GM18511 (cell line): Measurements from ENCODE around the gene CLN5.
"Not testable (repeated sequence)": the region's sequence is repeated elsewhere in the genome, so short reads cannot be mapped to it uniquely, and the experiment has no call there.

Experiments
- ATAC-seq: cut with Tn5 transposase; IDR thresholded peaks from one replicate; pipeline ENCODE4 v1.9.1; 2021; ENCODE audit warnings: mild to moderate bottlenecking, moderate library complexity; ENCODE audit not compliant: unreplicated experiment

CLN5 gene

DNA sequence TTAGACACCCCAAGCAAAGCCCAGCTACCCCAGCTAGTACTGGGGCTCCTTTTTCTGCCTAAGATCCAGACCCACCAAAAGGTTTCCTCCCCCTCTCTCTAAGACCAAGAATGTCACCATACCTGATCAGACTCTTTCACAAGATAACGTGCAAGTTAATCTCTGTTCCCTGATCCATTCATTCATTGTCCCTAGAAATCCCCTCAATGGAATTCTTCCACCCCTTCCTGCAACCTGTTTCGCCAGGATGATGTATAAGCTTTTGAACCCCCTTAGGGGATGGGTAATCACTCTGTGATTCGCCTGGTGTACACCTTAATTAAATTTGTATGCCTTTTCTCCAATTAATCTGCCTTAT lies 17.3 kb upstream of the CLN5 start:
- no peak for ATAC-seq

DNA sequence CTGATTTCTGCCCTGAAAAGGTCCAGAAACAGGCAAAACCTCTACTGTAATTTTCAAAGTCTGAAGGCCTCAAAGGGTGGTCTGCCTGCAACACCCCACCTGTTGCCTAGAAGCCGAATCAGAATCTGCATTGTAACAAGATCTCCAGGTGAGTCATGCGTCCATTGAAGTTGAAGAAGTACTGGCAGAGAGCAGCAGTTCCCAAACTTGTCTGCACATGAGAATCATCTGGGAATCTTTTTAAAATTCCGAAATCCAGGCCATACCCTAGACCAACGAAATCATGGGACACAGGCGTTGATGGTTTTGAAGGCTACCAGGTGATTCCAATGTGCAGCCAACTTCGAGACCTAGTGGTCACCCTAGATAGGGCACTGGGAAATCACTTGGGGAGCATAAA lies 16.0 kb upstream of the CLN5 start:
- no peak for ATAC-seq

DNA sequence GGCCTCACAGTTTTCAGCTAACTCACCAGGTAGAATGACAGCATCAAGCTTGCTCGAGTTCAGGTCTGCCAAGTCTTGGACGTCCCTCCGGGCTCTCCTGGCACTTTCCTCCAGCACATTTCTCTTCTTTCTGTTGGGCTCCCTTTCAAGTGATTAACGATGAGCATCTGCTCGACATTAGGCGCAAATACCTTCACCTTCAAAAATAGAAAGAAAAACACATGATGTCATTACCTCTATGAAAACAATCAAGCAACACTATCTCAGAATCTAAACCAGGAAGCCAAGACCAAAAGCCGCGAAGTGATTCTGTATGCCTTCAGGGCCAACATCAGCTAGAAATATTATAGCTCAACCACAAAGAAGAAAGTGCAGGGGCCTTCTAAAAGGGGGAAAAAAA lies 15.4 kb upstream of the CLN5 start:
- no peak for ATAC-seq

DNA sequence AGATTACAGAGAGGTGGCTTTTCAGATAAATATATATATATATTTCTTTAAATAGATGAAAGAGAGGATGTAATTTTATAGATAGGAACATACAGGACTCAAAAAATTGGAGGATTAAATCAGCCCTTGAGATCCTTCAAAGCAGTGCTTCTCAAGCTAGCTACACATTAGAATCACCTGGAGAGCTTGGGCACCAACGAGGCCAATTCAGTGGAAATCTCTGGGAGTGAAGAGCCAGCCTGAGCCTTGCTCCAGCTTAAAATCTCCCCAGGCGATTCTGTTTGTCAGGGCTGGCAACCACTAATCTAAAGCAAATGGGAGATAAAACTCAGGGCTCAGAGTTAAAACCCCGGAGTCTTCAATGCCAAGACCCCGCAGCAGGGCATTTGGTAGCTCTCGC lies 15.0 kb upstream of the CLN5 start:
- ATAC-seq = no peak

DNA sequence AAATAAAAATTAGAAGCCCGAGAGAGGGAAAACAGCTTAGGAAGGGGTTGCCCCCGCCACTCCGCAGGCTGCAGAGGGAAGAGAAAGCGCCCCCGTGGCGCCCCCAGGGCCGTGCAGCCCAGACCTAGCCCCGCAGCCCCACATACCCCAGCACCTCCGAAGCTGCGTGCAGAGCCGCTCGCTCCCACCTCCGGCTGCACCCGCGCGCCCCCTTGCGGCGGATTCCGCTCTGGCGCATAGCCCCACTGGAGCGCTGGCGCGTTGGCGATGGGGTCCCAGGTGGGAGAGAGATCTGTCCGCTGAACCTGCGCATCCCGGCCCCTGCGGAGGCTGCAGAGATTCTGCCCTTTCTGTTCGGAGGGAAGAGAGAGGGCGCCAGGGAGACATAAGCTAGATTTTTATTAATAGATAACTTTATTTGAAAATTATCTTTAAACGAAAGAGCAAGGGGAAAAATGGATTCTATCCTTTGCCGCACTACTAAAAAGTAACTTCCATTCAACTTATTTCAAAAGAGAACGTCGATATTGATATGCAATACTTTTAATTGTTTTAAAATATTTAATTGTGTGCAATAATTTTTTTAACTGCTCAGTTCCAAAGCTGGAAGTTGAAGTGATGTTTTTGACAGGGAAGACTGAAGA lies 11.7 kb upstream of the CLN5 start:
- peak; percentile 99 for ATAC-seq

DNA sequence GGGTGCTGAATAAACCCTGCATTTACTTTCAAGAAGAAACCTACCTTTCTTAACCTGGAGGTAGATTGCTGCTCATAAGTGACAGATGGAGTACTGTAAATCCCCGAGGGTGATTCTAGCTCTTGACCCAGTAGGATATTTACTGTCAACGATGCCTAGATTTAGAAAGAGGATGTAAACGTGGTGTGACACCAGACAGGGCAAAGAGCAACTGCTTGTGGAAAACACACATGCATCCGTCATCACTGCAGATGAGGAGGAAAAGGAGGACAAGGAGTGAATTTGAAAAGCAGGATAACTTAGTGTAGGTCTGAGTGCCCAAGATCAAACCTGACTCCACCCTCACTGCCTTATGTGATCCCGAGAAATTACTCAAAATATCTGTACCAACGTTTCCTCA lies 9.8 kb upstream of the CLN5 start:
- no peak for ATAC-seq

DNA sequence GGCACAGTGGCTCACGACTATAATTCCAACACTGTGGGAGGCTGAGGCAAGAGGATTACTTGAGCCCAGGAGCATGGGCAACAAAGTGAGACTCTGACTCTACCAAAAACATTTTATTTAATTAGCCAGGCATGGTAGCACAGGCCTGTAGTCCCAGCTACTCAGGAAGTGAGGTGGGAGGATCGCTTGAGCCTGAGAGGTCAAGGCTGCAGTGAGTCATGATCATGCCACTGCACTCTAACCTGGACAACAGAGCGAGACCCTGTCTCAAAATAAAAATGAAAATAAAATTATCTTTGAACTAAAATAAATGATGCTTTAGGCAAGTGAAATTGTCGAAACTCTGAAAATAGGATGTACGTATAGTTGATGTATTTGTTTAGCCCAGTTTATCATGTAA lies 8.2 kb upstream of the CLN5 start:
- ATAC-seq = no peak

DNA sequence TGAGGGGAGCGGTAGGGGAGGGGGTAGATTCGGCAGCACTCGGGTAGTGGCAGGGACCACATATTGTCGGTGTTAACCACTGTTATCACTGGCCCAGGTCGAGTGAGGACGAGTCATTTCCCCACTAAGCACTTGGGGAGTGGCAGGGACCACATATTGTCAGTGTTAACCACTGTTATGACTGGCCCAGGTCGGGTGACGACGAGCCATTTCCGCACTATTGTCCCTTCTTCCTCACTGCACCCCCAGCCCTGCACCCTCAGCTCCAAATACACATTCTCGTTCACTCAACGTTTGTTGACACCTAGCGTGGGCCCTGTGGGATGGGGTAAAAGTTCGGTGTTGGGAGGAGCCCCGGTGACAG lies 467 bp upstream of the CLN5 start:
- peak; percentile 72 for ATAC-seq

DNA sequence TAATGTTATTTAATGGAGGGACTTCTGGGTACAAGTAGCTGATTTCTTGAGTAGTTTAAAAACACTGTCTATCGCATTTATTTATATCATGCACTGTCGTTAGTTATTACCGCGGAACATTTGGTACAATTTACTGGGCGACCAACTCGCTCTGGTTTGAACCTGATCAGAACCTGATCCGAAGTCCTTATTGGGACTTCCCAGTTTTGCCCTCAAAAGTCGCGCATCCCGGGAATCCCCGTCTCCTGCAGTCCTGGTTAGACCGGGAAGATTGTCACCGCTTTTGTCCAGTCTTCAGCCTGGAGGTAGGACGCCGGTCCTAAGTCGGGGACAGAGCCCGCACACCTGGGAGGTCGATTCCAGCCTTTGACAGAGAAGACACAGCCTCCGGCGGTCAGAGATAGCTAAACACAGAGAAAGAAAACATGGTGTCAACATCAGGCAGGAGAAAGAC lies 694 bp downstream of the CLN5 start:
- peak; percentile 15 for ATAC-seq

DNA sequence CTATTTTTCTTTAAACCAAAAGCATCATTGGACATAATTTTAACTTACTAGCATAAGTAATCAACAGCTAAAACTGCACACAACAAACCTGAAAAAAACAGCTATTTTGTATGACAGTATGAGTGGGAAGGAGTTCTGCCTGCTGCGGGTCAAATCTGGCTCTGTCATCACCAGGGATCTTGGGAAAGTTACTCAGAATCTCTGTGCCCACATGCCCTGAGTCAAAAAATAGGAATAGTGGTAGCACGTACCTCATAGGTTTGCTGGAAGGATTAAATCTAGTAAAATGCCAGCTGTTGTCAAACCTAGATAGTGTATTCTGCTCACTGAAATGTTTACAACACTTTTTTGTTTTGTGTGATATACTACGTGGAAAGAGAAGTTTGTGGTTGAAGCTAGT lies 1.1 kb downstream of the CLN5 start:
- no peak for ATAC-seq

DNA sequence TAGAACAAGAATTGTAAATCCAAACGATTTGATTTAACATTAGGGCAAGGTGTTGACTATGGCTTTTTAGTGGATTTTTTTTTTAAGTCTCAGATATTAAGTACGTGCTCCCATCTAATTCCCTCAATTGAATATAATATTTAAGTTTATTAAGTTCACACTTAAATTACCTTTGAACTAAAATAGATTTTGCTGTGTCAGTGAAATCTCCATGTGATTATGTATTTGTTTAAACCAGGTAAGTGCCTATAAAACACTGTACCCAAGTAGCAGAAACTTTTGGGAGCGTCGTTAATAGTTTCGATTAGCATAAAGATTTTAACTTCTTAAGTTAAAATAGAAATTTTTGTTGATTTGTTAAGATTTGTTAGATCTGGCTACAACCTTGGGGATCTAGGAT lies 1.6 kb downstream of the CLN5 start:
- no peak for ATAC-seq

DNA sequence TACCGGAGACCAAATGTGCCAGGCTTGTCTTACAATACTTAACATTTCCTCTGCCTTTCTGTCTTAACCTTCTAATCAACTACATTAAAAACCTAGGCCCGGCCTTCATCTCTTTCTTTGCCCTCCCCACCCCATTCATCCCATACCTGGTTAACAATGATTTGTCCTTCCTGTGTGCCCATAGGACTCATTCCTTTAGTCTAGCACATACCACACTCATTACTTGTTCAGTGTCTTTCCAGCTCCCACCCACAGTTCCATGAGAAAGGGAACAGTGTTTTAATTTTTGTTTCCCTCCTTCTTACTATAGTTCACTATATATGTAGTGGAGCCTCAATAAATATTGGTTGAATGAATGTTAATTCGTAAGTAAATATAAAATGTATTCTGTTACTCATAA lies 2.4 kb downstream of the CLN5 start:
- ATAC-seq = no peak

DNA sequence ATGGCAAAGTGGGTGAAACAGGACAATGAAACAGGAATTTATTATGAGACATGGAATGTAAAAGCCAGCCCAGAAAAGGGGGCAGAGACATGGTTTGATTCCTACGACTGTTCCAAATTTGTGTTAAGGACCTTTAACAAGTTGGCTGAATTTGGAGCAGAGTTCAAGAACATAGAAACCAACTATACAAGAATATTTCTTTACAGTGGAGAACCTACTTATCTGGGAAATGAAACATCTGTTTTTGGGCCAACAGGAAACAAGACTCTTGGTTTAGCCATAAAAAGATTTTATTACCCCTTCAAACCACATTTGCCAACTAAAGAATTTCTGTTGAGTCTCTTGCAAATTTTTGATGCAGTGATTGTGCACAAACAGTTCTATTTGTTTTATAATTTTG lies 8.6 kb downstream of the CLN5 start:
- no peak for ATAC-seq

DNA sequence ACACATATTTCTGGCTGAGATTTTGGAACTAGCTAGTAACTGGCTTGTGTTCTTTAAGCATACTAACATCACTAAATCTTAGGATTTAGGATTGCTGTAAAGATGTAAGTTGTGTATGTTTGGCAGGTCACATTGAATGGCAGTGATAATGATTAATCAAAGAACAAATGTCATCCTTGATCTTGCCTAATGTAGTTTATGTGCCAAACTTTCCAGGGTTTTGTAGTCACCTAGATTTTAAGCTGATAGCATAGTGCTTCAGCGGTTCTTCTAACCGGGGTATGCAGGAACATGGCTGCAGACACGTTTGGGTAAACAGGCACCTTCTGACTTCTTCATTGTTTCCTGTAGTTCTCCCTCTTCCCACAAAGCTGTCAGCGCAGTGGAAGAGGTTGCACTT lies 9.7 kb downstream of the CLN5 start:
- no peak for ATAC-seq

DNA sequence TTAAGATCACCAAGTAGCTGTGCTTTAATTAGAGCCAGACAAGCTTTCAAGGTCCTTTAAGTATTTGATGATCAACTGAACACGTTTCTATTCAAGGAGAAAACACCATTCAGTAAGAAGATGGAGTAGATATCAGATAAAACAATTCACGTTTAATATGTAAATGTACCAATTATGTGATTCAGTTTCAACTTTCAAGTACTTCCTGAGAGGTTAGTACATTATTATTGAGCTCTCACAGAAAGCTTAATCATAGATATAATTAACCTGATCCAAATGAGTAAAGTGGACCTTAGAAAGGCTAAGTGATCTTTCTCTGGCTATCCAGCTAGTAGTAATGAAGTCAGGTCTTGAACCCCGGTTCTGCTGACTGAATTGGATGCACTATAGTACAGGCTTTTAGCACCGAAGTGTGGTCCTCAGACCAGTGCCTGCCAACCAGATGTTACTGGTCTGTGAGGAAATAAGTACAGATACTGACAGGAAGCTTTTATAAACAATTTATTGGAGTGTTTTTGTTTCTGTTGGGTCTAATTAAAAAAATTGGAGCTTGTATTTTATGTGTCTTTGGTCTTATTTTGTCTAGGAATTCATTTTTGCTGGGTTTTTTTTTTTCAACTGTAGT lies 10.2 kb downstream of the CLN5 start:
- no peak for ATAC-seq

DNA sequence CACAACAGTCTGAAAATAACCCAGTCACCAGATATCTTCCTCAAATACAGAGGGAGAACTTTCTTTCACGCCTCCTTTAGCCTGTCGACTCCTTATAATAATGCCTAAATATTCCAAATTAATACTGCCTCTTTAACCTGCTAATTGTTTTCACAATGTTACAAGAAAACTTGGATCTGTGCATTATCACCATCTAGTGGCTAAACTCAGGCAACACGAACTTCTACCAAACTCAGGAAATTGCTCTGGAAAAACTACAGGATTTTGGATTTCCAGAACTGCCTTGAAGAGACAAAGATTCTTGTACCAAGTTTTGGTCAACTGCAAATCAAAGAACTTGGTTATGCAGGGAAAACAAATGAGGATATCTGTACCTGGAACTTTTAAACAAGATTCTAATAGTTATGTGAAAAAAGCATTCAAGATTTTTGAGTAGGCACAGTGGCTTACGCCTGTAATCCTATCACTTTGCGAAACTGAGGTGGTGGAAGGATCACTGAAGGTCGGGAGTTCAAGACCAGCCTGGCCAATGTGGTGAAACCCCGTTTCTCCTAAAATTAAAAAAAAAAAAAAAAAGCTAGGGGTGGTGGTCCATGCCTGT lies 10.8 kb downstream of the CLN5 start:
- ATAC-seq = no peak

DNA sequence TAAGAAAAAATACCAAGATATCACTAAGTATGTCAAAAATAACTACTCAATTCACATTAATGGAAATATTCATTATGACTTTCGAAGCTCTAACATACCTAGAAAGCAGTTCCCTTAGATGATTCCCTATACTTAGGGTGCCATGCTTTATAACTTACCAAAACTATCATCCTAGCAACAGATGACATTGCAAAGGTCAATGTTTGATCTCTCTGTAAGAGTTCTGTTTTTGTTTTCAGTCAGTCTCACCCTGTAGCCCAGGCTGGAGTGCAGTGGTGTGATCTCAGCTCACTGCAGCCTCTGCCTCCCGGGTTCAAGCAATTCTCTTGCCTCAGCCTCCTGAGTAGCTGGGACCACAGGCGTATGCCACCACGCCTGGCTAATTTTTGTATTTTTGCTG lies 16.5 kb downstream of the CLN5 start:
- ATAC-seq = peak; percentile 55

DNA sequence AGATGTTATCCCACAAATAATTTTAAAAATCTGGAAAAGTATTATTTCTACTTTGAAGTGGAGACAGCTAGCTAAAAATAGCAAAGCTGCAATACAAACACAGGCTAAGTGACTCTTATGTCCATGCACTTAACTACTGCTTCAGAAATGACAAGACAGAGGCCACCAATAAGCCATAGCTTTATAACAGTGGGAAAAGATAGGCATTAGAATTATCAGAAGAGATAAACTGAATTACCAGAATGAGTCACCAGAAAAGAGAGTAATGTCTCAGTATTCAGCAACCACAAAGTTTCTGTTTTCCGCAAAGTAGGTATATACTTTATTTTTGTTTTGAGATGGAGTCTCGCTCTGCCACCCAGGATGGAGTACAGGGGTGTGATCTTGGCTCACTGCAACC lies 17.1 kb downstream of the CLN5 start:
- ATAC-seq = peak; percentile 77

DNA sequence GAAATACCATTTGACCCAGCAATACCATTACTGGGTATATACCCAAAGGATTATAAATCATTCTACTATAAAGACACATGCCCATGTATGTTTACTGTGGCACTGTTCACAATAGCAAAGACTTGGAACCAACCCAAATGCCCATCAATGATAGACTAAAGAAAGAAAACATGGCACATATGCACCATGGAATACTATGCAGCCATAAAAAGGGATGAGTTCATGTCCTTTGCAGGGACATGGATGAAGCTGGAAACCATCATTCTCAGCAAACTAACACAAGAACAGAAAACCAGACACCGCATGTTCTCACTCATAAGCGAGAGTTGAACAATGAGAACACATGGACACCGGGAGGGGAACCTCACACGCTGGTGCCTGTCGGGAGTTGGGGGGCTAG lies 17.8 kb downstream of the CLN5 start:
- not testable (repeated sequence) for ATAC-seq

DNA sequence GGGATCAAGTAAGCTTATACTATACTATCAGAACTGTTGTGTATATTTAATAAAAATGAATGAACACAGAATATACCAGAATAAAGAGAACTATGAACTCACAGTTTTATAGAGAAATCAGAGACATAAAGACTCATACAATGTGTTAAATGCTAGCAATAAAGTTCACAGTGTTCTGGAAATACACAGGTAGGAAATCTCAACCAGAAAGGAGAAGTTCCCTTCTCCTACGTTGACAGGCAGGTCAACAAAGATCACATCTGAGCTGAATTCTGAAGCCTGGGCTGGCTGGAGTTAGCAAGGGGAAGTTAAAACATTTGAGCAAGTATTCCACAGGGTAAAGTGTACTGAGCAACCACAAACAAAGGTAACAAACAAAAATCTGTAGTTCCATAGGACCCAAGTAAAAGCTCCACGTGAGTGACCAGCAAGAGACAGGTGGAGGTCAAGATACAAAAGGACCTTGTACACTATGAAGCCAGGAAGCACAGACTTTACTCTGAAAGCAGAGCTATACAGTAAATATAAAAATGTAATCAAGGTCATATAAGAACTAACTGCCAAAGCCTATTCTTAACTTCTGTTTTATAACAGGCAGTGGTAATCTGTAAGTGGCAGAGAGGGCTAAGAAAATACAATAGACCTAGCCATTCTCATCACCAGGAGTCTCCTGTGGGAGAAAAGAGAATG lies 22.1 kb downstream of the CLN5 start:
- ATAC-seq = no peak

DNA sequence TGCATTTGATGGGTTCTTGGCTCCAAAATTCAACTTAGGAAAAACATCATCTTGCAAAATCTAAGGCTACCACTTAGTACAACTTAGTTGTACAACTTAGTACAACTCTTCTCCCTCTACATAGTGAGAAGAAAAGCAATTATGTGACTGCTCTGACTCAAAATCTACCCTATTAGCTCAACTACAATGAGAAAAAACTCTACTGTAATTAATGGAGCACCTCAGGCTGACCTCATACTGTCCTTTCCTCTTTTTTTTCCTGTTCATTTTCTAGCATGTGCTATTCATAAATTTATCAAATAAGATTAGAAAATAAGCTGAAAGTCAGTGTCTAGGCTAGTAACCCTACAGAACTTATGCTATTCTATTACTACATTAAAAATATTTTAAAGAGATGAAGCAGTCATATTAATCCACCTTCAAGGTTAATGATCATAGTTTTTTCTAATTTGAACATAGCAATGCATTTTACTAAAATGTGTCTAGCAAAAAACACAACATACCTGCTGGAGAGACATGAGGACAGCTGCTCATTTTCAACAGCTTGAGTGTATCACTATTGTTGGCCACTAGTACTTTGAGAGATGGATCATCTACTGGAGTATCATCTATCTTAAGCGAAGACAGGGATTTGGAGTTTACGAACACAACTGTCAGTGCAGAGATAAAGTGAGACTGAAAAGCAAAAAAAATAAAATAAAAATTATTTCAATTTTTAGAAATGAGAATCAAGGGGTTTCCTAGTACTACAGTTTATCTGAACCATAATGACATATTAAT lies 23.2 kb downstream of the CLN5 start:
- no peak for ATAC-seq
